HepG2 (cell line): ENCODE results near the gene ACADVL. TPM values are rescaled to one million over a fixed set of nuclear protein-coding genes. Genes with fewer than 3 reads are reported as not detected.

Experiments used
- AHR ChIP-seq: IDR thresholded peaks from 2 replicates; pipeline ENCODE4 v1.6.1; 2018; ENCODE audit warnings: missing genetic modification reagents, missing compliant biosample characterization
- FOXJ3 ChIP-seq: sonication (generic); formaldehyde crosslinking; IDR thresholded peaks from 2 replicates; pipeline ENCODE4 v1.4.0; 2020; ENCODE audit warnings: missing genetic modification reagents, mild to moderate bottlenecking, borderline replicate concordance
- HNRNPUL1 ChIP-seq: fragments of 200-400 bp; formaldehyde crosslinking; IDR thresholded peaks from 2 replicates; pipeline ENCODE4 v1.6.1; 2017; ENCODE audit warnings: low read depth, mild to moderate bottlenecking, low read length, moderate library complexity
- IRF2 ChIP-seq: IDR thresholded peaks from 2 replicates; pipeline ENCODE4 v1.6.1; 2018; ENCODE audit warnings: missing genetic modification reagents, missing compliant biosample characterization
- JDP2 ChIP-seq: sonication (generic); formaldehyde crosslinking; IDR thresholded peaks from 2 replicates; pipeline ENCODE4 v1.8.1; 2022; ENCODE audit warnings: missing genetic modification reagents, borderline replicate concordance
- KAT2B ChIP-seq: fragments of 150-350 bp; IDR thresholded peaks from 2 replicates; pipeline ENCODE4 v1.6.1; 2014; ENCODE audit warnings: low read depth, low read length, borderline replicate concordance
- MIER3 ChIP-seq: IDR thresholded peaks from 2 replicates; pipeline ENCODE4 v1.6.1; 2016; ENCODE audit warnings: missing compliant biosample characterization, borderline replicate concordance
- NFRKB ChIP-seq: fragments of 450-650 bp; IDR thresholded peaks from 2 replicates; pipeline ENCODE4 v1.6.1; 2017
- PAX8 ChIP-seq: sonication (generic); formaldehyde crosslinking; IDR thresholded peaks from 2 replicates; pipeline ENCODE4 v1.8.0; 2022; ENCODE audit warnings: mild to moderate bottlenecking, missing genetic modification reagents, borderline replicate concordance
- ZNF12 ChIP-seq: sonication (generic); formaldehyde crosslinking; IDR thresholded peaks from 2 replicates; pipeline ENCODE4 v1.5.0; 2020; ENCODE audit warnings: missing genetic modification reagents
- ZNF20 ChIP-seq: sonication (generic); formaldehyde crosslinking; IDR thresholded peaks from 2 replicates; pipeline ENCODE4 v1.4.0; 2020; ENCODE audit warnings: mild to moderate bottlenecking, moderate library complexity, missing genetic modification reagents
- ZNF224 ChIP-seq: sonication (generic); formaldehyde crosslinking; IDR thresholded peaks from 2 replicates; pipeline ENCODE4 v1.5.0; 2020; ENCODE audit warnings: mild to moderate bottlenecking, missing genetic modification reagents
- ZNF264 ChIP-seq: sonication (generic); formaldehyde crosslinking; IDR thresholded peaks from 2 replicates; pipeline ENCODE4 v1.4.0; 2020; ENCODE audit warnings: missing genetic modification reagents
- ZNF564 ChIP-seq: sonication (generic); formaldehyde crosslinking; IDR thresholded peaks from 2 replicates; pipeline ENCODE4 v1.8.1; 2023; ENCODE audit warnings: mild to moderate bottlenecking, missing genetic modification reagents
- ZNF672 ChIP-seq: sonication (generic); formaldehyde crosslinking; IDR thresholded peaks from 2 replicates; pipeline ENCODE4 v1.8.1; 2022; ENCODE audit warnings: missing genetic modification reagents
- ZNF780A ChIP-seq: sonication (generic); formaldehyde crosslinking; IDR thresholded peaks from 2 replicates; pipeline ENCODE4 v1.8.0; 2022; ENCODE audit warnings: mild to moderate bottlenecking, missing genetic modification reagents, moderate library complexity
- ZNF782 ChIP-seq: sonication (generic); formaldehyde crosslinking; IDR thresholded peaks from 2 replicates; pipeline ENCODE4 v1.4.0; 2020; ENCODE audit warnings: missing genetic modification reagents, mild to moderate bottlenecking, borderline replicate concordance
- ZSCAN20 ChIP-seq: sonication (generic); formaldehyde crosslinking; IDR thresholded peaks from 2 replicates; pipeline ENCODE4 v1.4.0; 2020; ENCODE audit warnings: missing genetic modification reagents, mild to moderate bottlenecking, borderline replicate concordance
- polyA plus RNA-seq, 8 experiments: library from polyadenylated mRNA; depleted of rRNA in 3 of 8; stranded (reverse) in 7 of 8; unstranded in 1 of 8; fragments of >200 nt; fragmentation: Illumina TruSeq in 4 of 8; extraction: Trizol in 4 of 8; gene quantifications; 2 replicates each; pipeline versions ENCODE4 v1.2.1 to v1.2.3, GENCODE V29; 2011 to 2016; ENCODE audit warnings: low read depth in 4 of 8, missing spikeins in 1 of 8, mixed read lengths in 1 of 8; ENCODE audit not compliant: insufficient read depth in 1 of 8
- total RNA-seq, 5 experiments: library from RNA; depleted of rRNA; stranded (reverse); fragments of >200 nt; fragmentation: Illumina TruSeq; extraction: Trizol; gene quantifications; 2 replicates each; pipeline ENCODE4 v1.2.3, GENCODE V29; 2016; ENCODE audit warnings: low read depth in 1 of 5
- TF ChIP-seq, protein P1 (sequence below): sonication (generic); formaldehyde crosslinking; IDR thresholded peaks from 2 replicates; pipeline ENCODE4 v1.5.0; 2020; ENCODE audit warnings: mild to moderate bottlenecking, low read depth, missing genetic modification reagents, borderline replicate concordance
- TF ChIP-seq, protein P2 (sequence below): IDR thresholded peaks from 2 replicates; pipeline ENCODE4 v1.6.1; 2016; ENCODE audit warnings: mild to moderate bottlenecking, missing biosample characterization, missing genetic modification reagents
- TF ChIP-seq, protein P3 (sequence below), 2 experiments: sonication (generic) in 1 of 2; formaldehyde crosslinking in 1 of 2; IDR thresholded peaks; 2 replicates each; pipeline versions ENCODE4 v1.4.0 to v1.6.1; 2016 to 2020; ENCODE audit warnings: borderline replicate concordance in 1 of 2, low read depth in 1 of 2, mild to moderate bottlenecking in 1 of 2, missing genetic modification reagents in 1 of 2
- TF ChIP-seq, protein P4 (sequence below): sonication (generic); formaldehyde crosslinking; IDR thresholded peaks from 2 replicates; pipeline ENCODE4 v1.4.0; 2020; ENCODE audit warnings: mild to moderate bottlenecking, missing genetic modification reagents

The ACADVL gene
- total and polyA plus RNA-seq, 2 of the 13 experiments (the other 11 are each of a cell fraction or from before 2014, with no cell fraction given): 219 to 412 TPM

DNA sequence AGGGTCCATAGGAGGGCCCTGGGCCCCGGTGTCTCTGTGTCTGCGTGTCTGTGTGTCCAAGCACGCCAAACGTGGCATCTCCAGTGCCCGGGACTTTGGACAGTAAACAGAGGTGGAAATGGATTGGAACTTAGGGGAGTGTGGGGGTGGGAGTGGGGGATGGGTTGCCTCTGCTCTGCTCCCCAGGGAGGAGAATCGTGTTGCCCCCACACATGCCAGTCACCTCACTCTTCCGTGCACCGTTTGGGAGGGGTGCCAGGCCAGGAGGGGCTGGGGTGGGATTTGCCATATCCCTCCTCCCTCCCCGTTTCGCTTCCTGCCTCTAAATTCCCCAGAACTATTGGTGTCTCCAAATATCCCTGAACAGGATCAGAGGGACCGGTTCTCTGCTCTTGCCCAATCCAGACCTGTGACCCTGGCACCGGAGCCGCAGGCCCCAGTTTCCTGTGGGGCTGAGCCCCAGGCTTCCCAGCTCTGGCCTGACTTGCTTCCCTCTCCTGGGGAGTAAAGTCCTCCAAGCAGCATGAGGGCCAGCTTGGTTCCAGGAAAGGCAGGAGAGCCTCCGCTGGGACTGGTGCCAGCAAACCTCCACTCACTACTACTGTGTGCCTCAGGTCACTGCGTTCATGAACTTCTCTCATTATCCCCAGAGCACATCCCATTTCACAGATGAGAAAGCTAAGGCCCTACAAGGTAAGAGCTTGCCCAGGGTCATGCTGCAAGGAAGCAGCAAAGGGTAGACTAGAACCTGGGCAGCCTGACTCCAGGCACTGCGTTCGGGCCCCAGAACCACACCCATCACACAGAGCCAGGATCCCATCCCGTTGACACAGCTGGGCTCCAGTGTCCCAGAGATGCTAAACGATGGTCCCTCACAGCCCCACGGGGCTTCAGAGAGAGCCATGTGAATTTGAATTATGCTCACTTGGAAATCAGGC, 40.2 kb upstream of the ACADVL start, which contains the start of gene ASGR1 (continued):
- peak; percentile 47; the same call in 1 of the 2 replicates for TF ChIP-seq ZNF12 (CRISPR knock-in tag)
- TF ChIP-seq, protein P1, sequence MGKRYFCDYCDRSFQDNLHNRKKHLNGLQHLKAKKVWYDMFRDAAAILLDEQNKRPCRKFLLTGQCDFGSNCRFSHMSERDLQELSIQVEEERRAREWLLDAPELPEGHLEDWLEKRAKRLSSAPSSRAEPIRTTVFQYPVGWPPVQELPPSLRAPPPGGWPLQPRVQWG (CRISPR knock-in tag): no peak
- TF ChIP-seq JDP2: no peak
- peak; percentile 47; the same call in 1 of the 2 replicates for TF ChIP-seq AHR (CRISPR knock-in tag)
- TF ChIP-seq PAX8 (CRISPR knock-in tag): no peak; the same call in 1 of the 2 replicates
- TF ChIP-seq KAT2B: no peak
- no peak for TF ChIP-seq HNRNPUL1
- TF ChIP-seq, protein P2, sequence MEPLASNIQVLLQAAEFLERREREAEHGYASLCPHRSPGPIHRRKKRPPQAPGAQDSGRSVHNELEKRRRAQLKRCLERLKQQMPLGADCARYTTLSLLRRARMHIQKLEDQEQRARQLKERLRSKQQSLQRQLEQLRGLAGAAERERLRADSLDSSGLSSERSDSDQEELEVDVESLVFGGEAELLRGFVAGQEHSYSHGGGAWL: peak; percentile 27; the same call in 1 of the 2 replicates
- no peak for TF ChIP-seq ZNF20 (CRISPR knock-in tag)
- peak; percentile 49; the same call in 1 of the 2 replicates for TF ChIP-seq ZNF264 (CRISPR knock-in tag)
- no peak for TF ChIP-seq ZNF224 (CRISPR knock-in tag)
- 0 out of 2 replicates have a peak, but pooled peaks have one; percentile 17 for TF ChIP-seq ZNF780A (CRISPR knock-in tag)
- no peak for TF ChIP-seq ZNF782 (CRISPR knock-in tag)
- TF ChIP-seq, protein P3, sequence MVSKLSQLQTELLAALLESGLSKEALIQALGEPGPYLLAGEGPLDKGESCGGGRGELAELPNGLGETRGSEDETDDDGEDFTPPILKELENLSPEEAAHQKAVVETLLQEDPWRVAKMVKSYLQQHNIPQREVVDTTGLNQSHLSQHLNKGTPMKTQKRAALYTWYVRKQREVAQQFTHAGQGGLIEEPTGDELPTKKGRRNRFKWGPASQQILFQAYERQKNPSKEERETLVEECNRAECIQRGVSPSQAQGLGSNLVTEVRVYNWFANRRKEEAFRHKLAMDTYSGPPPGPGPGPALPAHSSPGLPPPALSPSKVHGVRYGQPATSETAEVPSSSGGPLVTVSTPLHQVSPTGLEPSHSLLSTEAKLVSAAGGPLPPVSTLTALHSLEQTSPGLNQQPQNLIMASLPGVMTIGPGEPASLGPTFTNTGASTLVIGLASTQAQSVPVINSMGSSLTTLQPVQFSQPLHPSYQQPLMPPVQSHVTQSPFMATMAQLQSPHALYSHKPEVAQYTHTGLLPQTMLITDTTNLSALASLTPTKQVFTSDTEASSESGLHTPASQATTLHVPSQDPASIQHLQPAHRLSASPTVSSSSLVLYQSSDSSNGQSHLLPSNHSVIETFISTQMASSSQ (IDR thresholded peaks at IDR 0.05; ENCODE audit: low read depth): 0 out of 2 replicates have a peak, but pooled peaks have one; percentile 45
- TF ChIP-seq, protein P3 (CRISPR knock-in tag; IDR thresholded peaks at IDR 0.05; ENCODE audit: borderline replicate concordance): peak; percentile 86
- TF ChIP-seq, protein P4, sequence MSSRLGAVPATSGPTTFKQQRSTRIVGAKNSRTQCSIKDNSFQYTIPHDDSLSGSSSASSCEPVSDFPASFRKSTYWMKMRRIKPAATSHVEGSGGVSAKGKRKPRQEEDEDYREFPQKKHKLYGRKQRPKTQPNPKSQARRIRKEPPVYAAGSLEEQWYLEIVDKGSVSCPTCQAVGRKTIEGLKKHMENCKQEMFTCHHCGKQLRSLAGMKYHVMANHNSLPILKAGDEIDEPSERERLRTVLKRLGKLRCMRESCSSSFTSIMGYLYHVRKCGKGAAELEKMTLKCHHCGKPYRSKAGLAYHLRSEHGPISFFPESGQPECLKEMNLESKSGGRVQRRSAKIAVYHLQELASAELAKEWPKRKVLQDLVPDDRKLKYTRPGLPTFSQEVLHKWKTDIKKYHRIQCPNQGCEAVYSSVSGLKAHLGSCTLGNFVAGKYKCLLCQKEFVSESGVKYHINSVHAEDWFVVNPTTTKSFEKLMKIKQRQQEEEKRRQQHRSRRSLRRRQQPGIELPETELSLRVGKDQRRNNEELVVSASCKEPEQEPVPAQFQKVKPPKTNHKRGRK: no peak
- no peak for TF ChIP-seq ZNF672
- 0 out of 2 replicates have a peak, but pooled peaks have one; percentile 51 for TF ChIP-seq ZNF564
- no peak for TF ChIP-seq ZSCAN20 (CRISPR knock-in tag)
- no peak for TF ChIP-seq NFRKB
- no peak; the same call in none of the 2 replicates for TF ChIP-seq IRF2 (CRISPR knock-in tag)
- TF ChIP-seq FOXJ3 (CRISPR knock-in tag): no peak
- peak; percentile 77 for TF ChIP-seq MIER3 (CRISPR knock-in tag)
